B cell (primary cell): Measurements from ENCODE around the gene NRDE2. TPM values are rescaled to one million over a fixed set of nuclear protein-coding genes. Genes with fewer than 3 reads are reported as not detected.

Source experiments
- ATAC-seq: fragments of 200-7000 bp; cut with Tn5 transposase; one replicate; pipeline ENCODE4 v1.10.0; 2021; ENCODE audit warnings: low read depth, mild to moderate bottlenecking, moderate number of reproducible peaks, moderate library complexity
- CTCF ChIA-PET: fragments of 350-600 bp; sonication (Branson Sonifier 250); formaldehyde crosslinking; loops from one replicate; lab custom pipeline; 2021; ENCODE audit warnings: antibody characterized with exemption, inconsistent platforms; lab: Charles Lee
- POLR2A ChIA-PET: fragments of 350-600 bp; sonication (Branson Sonifier 250); formaldehyde crosslinking; loops from one replicate; lab custom pipeline; 2021; ENCODE audit warnings: antibody characterized with exemption; lab: Charles Lee
- DNase-seq: peaks from one replicate; pipeline ENCODE4 v3.0.0; 2013
- H2AFZ ChIP-seq: 2 replicates; pipeline ENCODE4 v1.6.1; 2012; ENCODE audit warnings: mild to moderate bottlenecking, low read depth, low read length; ENCODE audit not compliant: insufficient read depth, poor library complexity, severe bottlenecking
- H3K27ac ChIP-seq, 2 donors: 1 replicate in 1 of 2; 2 replicates in 1 of 2; pipeline ENCODE4 v1.5.1; 2012 to 2013; ENCODE audit warnings: low read length in 2 of 2, mild to moderate bottlenecking in 2 of 2, moderate library complexity in 1 of 2
- H3K27me3 ChIP-seq, 4 experiments: fragments of 200-600 bp in 1 of 4; sonication (generic) in 1 of 4; replicated peaks in 1 of 4; 1 replicate in 2 of 4; 2 replicates in 2 of 4; pipeline versions ENCODE4 v1.6.1 to v1.7.0; 2013 to 2016; ENCODE audit warnings: low read length in 3 of 4, mild to moderate bottlenecking in 2 of 4, mixed read lengths in 1 of 4, moderate library complexity in 1 of 4; ENCODE audit not compliant: insufficient read depth in 4 of 4, control insufficient read depth in 3 of 4; ENCODE audit errors: control extremely low read depth in 1 of 4
- H3K36me3 ChIP-seq, 2 experiments: replicated peaks in 1 of 2; 1 replicate in 1 of 2; 2 replicates in 1 of 2; pipeline versions ENCODE4 v1.6.1 to v1.7.1; 2013; ENCODE audit warnings: low read length in 1 of 2; ENCODE audit not compliant: insufficient read depth in 2 of 2, control insufficient read depth in 1 of 2; ENCODE audit errors: control extremely low read depth in 1 of 2, extremely low read depth in 1 of 2
- H3K4me1 ChIP-seq, 2 donors: fragments of 200-600 bp in 1 of 2; sonication (generic) in 1 of 2; 1 replicate in 1 of 2; 2 replicates in 1 of 2; pipeline versions ENCODE4 v1.5.1 to v1.6.1; 2013 to 2017; ENCODE audit warnings: low read length in 2 of 2; ENCODE audit not compliant: control insufficient read depth in 2 of 2, insufficient read depth in 2 of 2
- H3K4me2 ChIP-seq: replicated peaks from 2 replicates; pipeline ENCODE3; 2012; ENCODE audit warnings: mild to moderate bottlenecking, low read depth, low read length; ENCODE audit not compliant: poor library complexity, severe bottlenecking
- H3K4me3 ChIP-seq, 5 experiments: fragments of 200-600 bp in 1 of 5; sonication (generic) in 1 of 5; 1 replicate in 3 of 5; 2 replicates in 2 of 5; pipeline versions ENCODE4 v1.5.1 to v1.7.0; 2011 to 2016; ENCODE audit warnings: low read length in 4 of 5, mild to moderate bottlenecking in 4 of 5, low read depth in 2 of 5, control low read depth in 1 of 5, moderate library complexity in 1 of 5; ENCODE audit not compliant: insufficient read depth in 1 of 5; ENCODE audit errors: control extremely low read depth in 1 of 5, extremely low read depth in 1 of 5
- H3K79me2 ChIP-seq: fragments of 200-600 bp; sonication (generic); one replicate; pipeline ENCODE4 v1.6.0; 2016; ENCODE audit warnings: low read length; ENCODE audit not compliant: control insufficient read depth, insufficient read depth
- H3K9ac ChIP-seq: fragments of 200-600 bp; sonication (generic); 2 replicates; pipeline ENCODE4 v1.6.1; 2017; ENCODE audit warnings: mild to moderate bottlenecking, low read length, moderate library complexity
- H3K9me3 ChIP-seq, 3 donors: one replicate each; pipeline versions ENCODE4 v1.6.1 to v1.7.1; 2013; ENCODE audit warnings: low read length in 2 of 3; ENCODE audit not compliant: control insufficient read depth in 2 of 3, insufficient read depth in 1 of 3; ENCODE audit errors: control extremely low read depth in 1 of 3
- H4K20me1 ChIP-seq: 2 replicates; pipeline ENCODE4 v1.6.0; 2012; ENCODE audit warnings: mild to moderate bottlenecking, low read length; ENCODE audit not compliant: insufficient read depth, control insufficient read depth, poor library complexity, severe bottlenecking
- H3K27ac Mint-ChIP-seq: one replicate; pipeline ENCODE4 v1.8.0; 2021; ENCODE audit warnings: mixed read lengths
- H3K27me3 Mint-ChIP-seq: one replicate; pipeline ENCODE4 v1.8.0; 2021; ENCODE audit warnings: mixed read lengths
- H3K4me1 Mint-ChIP-seq: one replicate; pipeline ENCODE4 v1.8.0; 2021; ENCODE audit warnings: mixed read lengths
- H3K4me3 Mint-ChIP-seq: one replicate; pipeline ENCODE4 v1.8.0; 2021; ENCODE audit warnings: mixed read lengths
- H3K9me3 Mint-ChIP-seq: one replicate; pipeline ENCODE4 v1.8.0; 2022; ENCODE audit warnings: mixed read lengths; ENCODE audit not compliant: insufficient read depth
- CTCF ChIP-seq: fragments of 200-600 bp; IDR thresholded peaks from one replicate; pipeline ENCODE4 v1.8.0; 2022; ENCODE audit warnings: antibody characterized with exemption, mild to moderate bottlenecking
- EZH2 ChIP-seq: IDR thresholded peaks from 2 replicates; pipeline ENCODE4 v1.6.1; 2012; ENCODE audit warnings: borderline replicate concordance, low read depth, mild to moderate bottlenecking, moderate library complexity, low read length; ENCODE audit not compliant: insufficient read depth, poor library complexity, severe bottlenecking
- WGBS: methylation state at CpG from one replicate; pipeline ENCODE4 v1.1.5; 2013; ENCODE audit warnings: missing lambda C conversion rate; ENCODE audit not compliant: insufficient coverage; 5-methylcytosine and 5-hydroxymethylcytosine counted together
- intact Hi-C: fragments of 100-400 bp; cut with micrococcal nuclease; formaldehyde crosslinking; loops from one replicate; pipeline ENCODE4 v1.10.0; 2022
- polyA plus RNA-seq: library from polyadenylated mRNA; depleted of rRNA; stranded (reverse); fragments of >200 nt; gene quantifications from 2 replicates; pipeline ENCODE4 v1.2.3, GENCODE V29; 2012
- total RNA-seq, 2 donors: library from RNA; stranded (reverse); fragments of 120-200 nt in 1 of 2; gene quantifications; 1 replicate in 1 of 2; 2 replicates in 1 of 2; pipeline versions ENCODE4 v1.2.3 to v1.2.4, GENCODE V29; 2013 to 2022

Gene NRDE2
- total and polyA plus RNA-seq, 2 donors (not counting 1 experiment from before 2014, with no cell fraction given), result 5.3 to 35.8 TPM

DNA sequence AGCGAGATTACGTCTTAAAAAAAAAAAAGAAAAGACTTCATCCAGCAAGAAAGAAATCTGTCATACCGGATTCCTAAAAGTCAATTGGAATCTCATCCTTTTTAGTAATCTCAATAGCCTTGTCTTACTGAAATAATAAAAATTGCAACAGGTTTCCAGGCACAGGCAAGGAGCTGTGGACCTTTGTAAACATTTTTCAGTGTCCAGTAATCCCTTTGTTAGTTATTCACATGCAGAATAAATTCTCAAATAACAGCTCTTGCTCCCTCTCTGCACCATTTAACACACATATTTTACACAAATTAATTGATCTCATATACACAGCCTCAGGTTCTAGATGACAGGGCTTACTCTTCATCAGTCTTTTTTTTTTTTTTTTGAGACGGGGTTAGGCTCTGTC is 43.1 kb upstream of the NRDE2 start:
- Mint-ChIP-seq H3K4me1 (no peaks in the 10 kb centered on the region), H3K9me3 (no peaks in the 10 kb centered on the region), H3K4me3 (no peak overlapping the region), H3K27me3 (peaks cover 6% of the 10 kb centered on the region), H3K27ac (no peak overlapping the region)
- POLR2A ChIA-PET, result interaction anchor here (0.7 kb wide), 1 partner anchor 22 kb away, joined by 3 read pairs; the partner anchor contains the start of gene CALM1
- H3K27me3 ChIP-seq, result no peaks in the 10 kb centered on the region
- no peak overlapping the region for H3K27ac ChIP-seq
- DNase-seq, result no peak
- CTCF ChIA-PET, result no interaction called here
- no peak overlapping the region for H2AFZ ChIP-seq
- no peaks in the 10 kb centered on the region for H3K36me3 ChIP-seq
- intact Hi-C loops, result no loop called here
- no peaks in the 10 kb centered on the region for H3K9me3 ChIP-seq
- no peaks in the 10 kb centered on the region for H4K20me1 ChIP-seq
- no peak overlapping the region for H3K4me2 ChIP-seq
- no peak for TF ChIP-seq CTCF
- no peak for TF ChIP-seq EZH2
- H3K9ac ChIP-seq, result no peak overlapping the region
- H3K4me3 ChIP-seq, result no peak overlapping the region
- no peak for ATAC-seq
- no peaks in the 10 kb centered on the region for H3K4me1 ChIP-seq
- WGBS, result 80% methylated on average over 1 of the region's 4 CpGs
- H3K79me2 ChIP-seq, result no peaks in the 10 kb centered on the region

- H2AFZ ChIP-seq, result no peak overlapping the region
- peaks cover 6% of the 10 kb centered on the region for H3K27me3 Mint-ChIP-seq
- no peak overlapping the region for H3K4me3 ChIP-seq
- H3K4me3 Mint-ChIP-seq, result no peak overlapping the region
- no peaks in the 10 kb centered on the region for H3K4me1 Mint-ChIP-seq
- H3K79me2 ChIP-seq, result no peaks in the 10 kb centered on the region
- no peak overlapping the region for H3K9ac ChIP-seq
- H3K9me3 Mint-ChIP-seq, result no peaks in the 10 kb centered on the region
- TF ChIP-seq EZH2 (no peak), CTCF (no peak)
- intact Hi-C loops, result no loop called here
- no peaks in the 10 kb centered on the region for H3K36me3 ChIP-seq
- H3K9me3 ChIP-seq, result no peaks in the 10 kb centered on the region
- H3K4me2 ChIP-seq, result no peak overlapping the region
- ChIA-PET POLR2A (no interaction called here), CTCF (interaction anchor here (1.2 kb wide), 1 partner anchor 26 kb away, joined by 3 read pairs; no protein-coding TSS in a partner anchor)
- H3K4me1 ChIP-seq, result no peaks in the 10 kb centered on the region
- WGBS, result 95% methylated on average over 3 of the region's 6 CpGs
- no peaks in the 10 kb centered on the region for H3K27me3 ChIP-seq
- DNase-seq (no peak), ATAC-seq (no peak)
- no peaks in the 10 kb centered on the region for H4K20me1 ChIP-seq
- no peak overlapping the region for H3K27ac ChIP-seq
- no peak overlapping the region for H3K27ac Mint-ChIP-seq
Observed at GRCh38 chr14:90373887-90374286, 42.1 kb upstream of the NRDE2 start.
